Mesothelial cell of epicardium (in vitro differentiated cells): ENCODE measurements around the gene TXNDC11. TPM values are rescaled to one million over a fixed set of nuclear protein-coding genes. Genes with fewer than 3 reads are reported as not detected.

Experiments used
- DNase-seq, 2 experiments: peaks; one replicate each; pipeline ENCODE4 v3.0.0; 2021; ENCODE audit warnings: low spot score in 2 of 2; ENCODE audit not compliant: unreplicated experiment in 2 of 2
- H3K27ac Mint-ChIP-seq: 2 replicates; pipeline ENCODE4 v1.8.0; 2021; ENCODE audit warnings: mixed read lengths
- H3K27me3 Mint-ChIP-seq: 2 replicates; pipeline ENCODE4 v1.8.0; 2021; ENCODE audit warnings: low read depth, mixed read lengths
- H3K36me3 Mint-ChIP-seq: 2 replicates; pipeline ENCODE4 v1.8.0; 2021; ENCODE audit warnings: mixed read lengths
- H3K4me1 Mint-ChIP-seq: 2 replicates; pipeline ENCODE4 v1.8.0; 2021; ENCODE audit warnings: mixed read lengths
- H3K4me3 Mint-ChIP-seq: 2 replicates; pipeline ENCODE4 v1.8.0; 2021; ENCODE audit warnings: mild to moderate bottlenecking, moderate library complexity, mixed read lengths
- H3K9me3 Mint-ChIP-seq: 2 replicates; pipeline ENCODE4 v1.8.0; 2021; ENCODE audit warnings: mixed read lengths
- CTCF ChIP-seq: fragments of 200-600 bp; sonication (generic); IDR thresholded peaks from one replicate; pipeline ENCODE4 v1.5.0; 2021; ENCODE audit warnings: antibody characterized with exemption; ENCODE audit not compliant: unreplicated experiment
- total RNA-seq: library from RNA; stranded (reverse); gene quantifications from 3 replicates; pipeline ENCODE4 v1.2.1, GENCODE V29; 2021

The TXNDC11 gene
- total RNA-seq, 1 donor from 2014 or later: 27.5 TPM

- peaks cover 9% of the 10 kb centered on the region for H3K4me1 Mint-ChIP-seq
- H3K4me3 Mint-ChIP-seq: no peak overlapping the region
- no peak for DNase-seq
- TF ChIP-seq CTCF: no peak
- no peaks in the 10 kb centered on the region for H3K27me3 Mint-ChIP-seq
- H3K27ac Mint-ChIP-seq: no peak overlapping the region
- H3K9me3 Mint-ChIP-seq: no peaks in the 10 kb centered on the region
- H3K36me3 Mint-ChIP-seq: peaks cover 19% of the 10 kb centered on the region
Measured at GRCh38 chr16:11734025-11734652, 8.5 kb downstream of the TXNDC11 start.

DNA sequence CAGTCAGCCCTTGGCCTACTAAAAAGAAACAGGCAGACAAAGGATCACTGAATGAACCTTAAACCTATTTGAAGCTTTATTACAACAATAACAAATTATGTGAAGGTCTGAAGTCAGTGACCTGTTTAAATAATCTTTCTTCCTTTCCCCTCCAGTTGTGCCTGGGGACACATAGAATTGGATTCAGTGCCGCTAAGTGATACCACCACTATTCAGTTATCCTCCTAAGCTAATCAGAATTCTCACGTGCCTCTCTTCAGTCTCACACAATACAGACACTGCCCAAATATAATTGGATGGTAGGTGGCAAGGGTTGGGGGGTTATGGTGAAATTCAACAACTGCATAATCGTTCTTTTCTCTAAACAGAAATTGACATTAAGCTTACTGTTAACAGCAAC is 11.4 kb downstream of the TXNDC11 start:
- H3K27ac Mint-ChIP-seq: no peak overlapping the region
- no peak for TF ChIP-seq CTCF
- H3K27me3 Mint-ChIP-seq: no peaks in the 10 kb centered on the region
- H3K4me3 Mint-ChIP-seq: no peak overlapping the region
- DNase-seq: no peak
- H3K9me3 Mint-ChIP-seq: no peaks in the 10 kb centered on the region
- peaks cover 17% of the 10 kb centered on the region for H3K36me3 Mint-ChIP-seq
- H3K4me1 Mint-ChIP-seq: no peaks in the 10 kb centered on the region

DNA sequence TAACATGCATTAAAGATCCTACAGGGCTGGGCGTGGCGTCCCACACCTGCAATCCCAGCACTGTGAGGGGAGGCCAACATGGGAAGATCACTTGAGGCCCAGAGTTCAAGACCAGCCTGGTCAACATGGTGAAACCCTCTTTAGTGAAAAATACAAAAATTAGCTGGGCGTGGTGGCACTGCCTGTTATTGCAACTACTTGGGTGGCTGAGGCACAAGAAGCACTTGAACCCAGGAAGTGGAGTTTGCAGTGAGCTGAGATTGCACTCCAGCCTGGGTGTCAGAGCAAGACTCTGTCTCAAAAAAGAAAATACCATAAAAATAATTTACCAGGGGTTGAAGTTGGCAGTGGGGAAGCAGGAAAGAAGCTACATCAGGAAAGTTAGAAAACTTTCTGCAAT is 12.9 kb downstream of the TXNDC11 start:
- no peaks in the 10 kb centered on the region for H3K9me3 Mint-ChIP-seq
- peaks cover 21% of the 10 kb centered on the region for H3K36me3 Mint-ChIP-seq
- DNase-seq: no peak
- no peak overlapping the region for H3K27ac Mint-ChIP-seq
- H3K27me3 Mint-ChIP-seq: no peaks in the 10 kb centered on the region
- no peak overlapping the region for H3K4me3 Mint-ChIP-seq
- H3K4me1 Mint-ChIP-seq: no peaks in the 10 kb centered on the region
- no peak for TF ChIP-seq CTCF

DNA sequence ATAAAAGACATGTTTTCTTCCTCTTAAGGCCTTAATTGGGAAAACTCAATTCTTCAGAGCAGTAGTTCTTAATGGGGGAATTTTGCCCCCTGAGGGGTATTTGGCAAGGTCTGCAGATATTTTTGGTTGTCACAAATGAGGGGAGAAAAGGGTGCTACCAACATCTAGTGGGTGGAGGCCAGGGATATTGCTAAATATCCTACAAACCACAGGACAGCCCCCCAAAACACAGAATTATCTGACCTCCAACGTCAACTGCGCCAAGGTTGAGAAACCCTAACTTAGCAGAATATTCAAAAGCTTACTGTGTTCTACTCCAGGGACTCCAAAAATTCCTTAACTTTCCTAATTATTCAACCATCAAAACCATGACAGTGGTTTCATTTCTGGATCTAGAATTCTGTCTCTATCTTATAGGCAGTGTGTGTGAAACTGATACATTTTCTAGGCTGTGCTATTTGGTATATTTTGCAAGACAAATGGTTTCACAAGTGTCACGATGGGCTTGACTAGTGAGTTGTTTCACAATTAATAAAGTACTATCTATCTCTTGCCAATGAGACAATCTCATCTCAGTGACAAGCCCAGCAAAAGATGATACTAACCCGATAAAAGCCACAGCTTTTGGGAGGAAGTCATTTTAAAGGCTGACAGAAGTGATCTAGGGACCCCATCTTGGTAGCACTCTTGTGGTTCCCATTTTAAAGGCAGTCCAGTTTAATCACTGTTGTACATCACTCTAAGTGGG is 14.7 kb downstream of the TXNDC11 start:
- Mint-ChIP-seq H3K9me3 (no peaks in the 10 kb centered on the region), H3K27ac (no peak overlapping the region), H3K4me1 (no peaks in the 10 kb centered on the region), H3K36me3 (peaks cover 19% of the 10 kb centered on the region), H3K27me3 (no peaks in the 10 kb centered on the region), H3K4me3 (no peak overlapping the region)
- TF ChIP-seq CTCF: no peak
- DNase-seq: no peak

- TF ChIP-seq CTCF: no peak
- no peak overlapping the region for H3K4me3 Mint-ChIP-seq
- no peak overlapping the region for H3K27ac Mint-ChIP-seq
- H3K4me1 Mint-ChIP-seq: no peaks in the 10 kb centered on the region
- H3K9me3 Mint-ChIP-seq: no peaks in the 10 kb centered on the region
- no peak for DNase-seq
- no peaks in the 10 kb centered on the region for H3K27me3 Mint-ChIP-seq
- peaks cover 15% of the 10 kb centered on the region for H3K36me3 Mint-ChIP-seq
Measured at GRCh38 chr16:11726008-11726407, 16.6 kb downstream of the TXNDC11 start.
